Breast epithelium (tissue), 3 donors: Measurements from ENCODE around the gene FIG4.

Experiments used
- POLR2A ChIP-seq: fragments of 450-650 bp; IDR thresholded peaks from one replicate; pipeline ENCODE4 v1.6.1; 2016; ENCODE audit warnings: antibody characterized with exemption, mild to moderate bottlenecking, moderate library complexity
- POLR2AphosphoS5 ChIP-seq, 3 donors: sonication (generic); formaldehyde crosslinking; IDR thresholded peaks; one replicate each; pipeline ENCODE4 v1.6.1; 2017; ENCODE audit warnings: antibody characterized with exemption in 3 of 3
- TF ChIP-seq, protein P1 (sequence below), 3 donors: fragments of 450-650 bp; IDR thresholded peaks; one replicate each; pipeline ENCODE4 v1.5.1; 2016 to 2017; ENCODE audit warnings: antibody characterized with exemption in 3 of 3, mild to moderate bottlenecking in 3 of 3, moderate library complexity in 3 of 3

DNA sequence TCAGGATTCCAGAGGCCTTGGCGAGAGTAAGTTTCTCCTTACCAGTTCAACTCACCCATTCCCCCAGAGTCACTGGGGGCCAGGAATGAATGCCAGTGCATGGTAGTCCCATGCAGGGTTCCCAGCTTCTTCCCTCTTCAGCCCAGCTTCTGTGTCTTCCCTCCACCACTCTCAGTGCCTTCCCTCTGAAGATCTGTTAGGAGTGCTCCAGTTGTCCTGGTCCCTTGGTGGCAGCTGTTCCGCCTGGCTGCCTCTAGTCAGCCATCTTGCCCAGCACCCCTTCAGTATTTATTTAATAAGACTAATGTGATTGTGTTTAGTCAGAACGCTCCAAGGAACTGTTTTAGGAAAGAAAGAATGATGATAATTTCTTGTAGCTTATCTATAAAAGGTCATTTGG is 23.1 kb downstream of the FIG4 start:
- TF ChIP-seq, protein P1, sequence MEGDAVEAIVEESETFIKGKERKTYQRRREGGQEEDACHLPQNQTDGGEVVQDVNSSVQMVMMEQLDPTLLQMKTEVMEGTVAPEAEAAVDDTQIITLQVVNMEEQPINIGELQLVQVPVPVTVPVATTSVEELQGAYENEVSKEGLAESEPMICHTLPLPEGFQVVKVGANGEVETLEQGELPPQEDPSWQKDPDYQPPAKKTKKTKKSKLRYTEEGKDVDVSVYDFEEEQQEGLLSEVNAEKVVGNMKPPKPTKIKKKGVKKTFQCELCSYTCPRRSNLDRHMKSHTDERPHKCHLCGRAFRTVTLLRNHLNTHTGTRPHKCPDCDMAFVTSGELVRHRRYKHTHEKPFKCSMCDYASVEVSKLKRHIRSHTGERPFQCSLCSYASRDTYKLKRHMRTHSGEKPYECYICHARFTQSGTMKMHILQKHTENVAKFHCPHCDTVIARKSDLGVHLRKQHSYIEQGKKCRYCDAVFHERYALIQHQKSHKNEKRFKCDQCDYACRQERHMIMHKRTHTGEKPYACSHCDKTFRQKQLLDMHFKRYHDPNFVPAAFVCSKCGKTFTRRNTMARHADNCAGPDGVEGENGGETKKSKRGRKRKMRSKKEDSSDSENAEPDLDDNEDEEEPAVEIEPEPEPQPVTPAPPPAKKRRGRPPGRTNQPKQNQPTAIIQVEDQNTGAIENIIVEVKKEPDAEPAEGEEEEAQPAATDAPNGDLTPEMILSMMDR (IDR thresholded peaks at IDR 0.05): no peak
- TF ChIP-seq POLR2A: no peak
- no peak for TF ChIP-seq POLR2AphosphoS5 (IDR thresholded peaks at IDR 0.05)
